Measurements from ENCODE around the gene DKC1. TPM values are rescaled to one million over a fixed set of nuclear protein-coding genes. Genes with fewer than 3 reads are reported as not detected.
A peak's percentile ranks its signal among the peaks of the same experiment; 100 is the strongest.

DKC1 gene
- total RNA-seq, 1 experiment from 2014 or later: 160 TPM

GRCh38 chrX:154751669-154752271 is 10.9 kb upstream of the DKC1 start:
- no peak overlapping the region for H3K4me2 ChIP-seq (ENCODE audit: insufficient read depth, insufficient read length, low read length)
- H4K20me1 ChIP-seq (ENCODE audit: control insufficient read depth, insufficient read depth, insufficient read length): no peaks in the 10 kb centered on the region
- Mint-ChIP-seq H3K9me3 (peaks cover 54 to 60% of the 10 kb centered on the region in 2 experiments), H3K27ac (no peak overlapping the region), H3K36me3 (ENCODE audit: insufficient read depth in 1 of 3, low read depth in 3 of 3) (peaks cover 0 to 8% (median 5%) of the 10 kb centered on the region in 3 experiments; a peak in 5 of 7 replicates), H3K4me3 (peak overlapping the region; percentile 40 to 71), H3K27me3 (ENCODE audit: low read depth) (peaks cover 50% of the 10 kb centered on the region), H3K4me1 (peaks cover 6 to 9% of the 10 kb centered on the region in 2 experiments; a peak in 3 of 4 replicates)
- no peak overlapping the region for H2BK20ac ChIP-seq (ENCODE audit: low read depth, low read length, poor library complexity, severe bottlenecking)
- TF ChIP-seq CTCF (conservative IDR thresholded peaks at IDR 0.05): no peak
- H3K27ac ChIP-seq (ENCODE audit: insufficient read length, low read depth, low read length): no peak overlapping the region
- H4K8ac ChIP-seq (replicated peaks; ENCODE audit: insufficient read length, low read depth, low read length): no peak overlapping the region
- H3K14ac ChIP-seq (ENCODE audit: insufficient read depth, low read length): no peak overlapping the region
- H3K4ac ChIP-seq (ENCODE audit: low read depth, low read length): no peak overlapping the region
- no peaks in the 10 kb centered on the region for H3K79me2 ChIP-seq (ENCODE audit: insufficient read depth, low read length)
- H3K9me3 ChIP-seq (ENCODE audit: control insufficient read depth, low read depth, low read length): peaks cover 13% of the 10 kb centered on the region
- no peak overlapping the region for H3K18ac ChIP-seq (ENCODE audit: insufficient read length, low read depth, low read length)
- H3T11ph ChIP-seq (ENCODE audit: low read length): no peak overlapping the region
- H4K5ac ChIP-seq (ENCODE audit: insufficient read length, low read depth, low read length): no peak overlapping the region
- no peak overlapping the region for H2AFZ ChIP-seq (ENCODE audit: low read length)
- H4K91ac ChIP-seq (ENCODE audit: insufficient read length, low read depth, low read length): no peak overlapping the region
- no peak overlapping the region for H3K9ac ChIP-seq (ENCODE audit: extremely low read depth, insufficient read length, low read length)
- no peak overlapping the region for H3K23ac ChIP-seq (ENCODE audit: insufficient read length, low read depth, low read length)
- no peak overlapping the region for H2BK120ac ChIP-seq (ENCODE audit: low read depth, low read length, poor library complexity, severe bottlenecking)
- no peaks in the 10 kb centered on the region for H3K23me2 ChIP-seq (ENCODE audit: insufficient read length, low read depth, low read length, poor library complexity, severe bottlenecking)
- no peak overlapping the region for H3K56ac ChIP-seq (ENCODE audit: insufficient read length, low read depth, low read length)
- no peak overlapping the region for H2BK5ac ChIP-seq (ENCODE audit: insufficient read length, low read length)
- no CpG with 5 or more reads among the region's 9 CpGs for WGBS (ENCODE audit: extremely low coverage, insufficient read length, low lambda C conversion rate)
- no peak for DNase-seq
- no peaks in the 10 kb centered on the region; the same call in 1 of the 2 replicates for H3K4me1 ChIP-seq (ENCODE audit: insufficient read depth, low read length)
- no peak overlapping the region for H2BK12ac ChIP-seq (ENCODE audit: insufficient read length, low read depth, low read length)
- no peak overlapping the region for H2AK5ac ChIP-seq (ENCODE audit: insufficient read length, low read length)
- no peaks in the 10 kb centered on the region for H3K79me1 ChIP-seq (ENCODE audit: insufficient read depth, low read depth, low read length, poor library complexity, severe bottlenecking)
- no peak overlapping the region for H2BK15ac ChIP-seq (ENCODE audit: low read depth, low read length)
- H3K27me3 ChIP-seq (ENCODE audit: insufficient read depth, low read length): peaks cover 20% of the 10 kb centered on the region; the same call in 1 of the 2 replicates

Measured in H9 (cell line).